Stimulated activated CD4-positive, alpha-beta T cell treated with anti-CD3 and anti-CD28 coated beads, Interleukin-4, amount 100 ng/mL, for 4 hours (primary cell): ENCODE results near the gene CEP19.

ENCODE experiments used
- DNase-seq, 2 experiments: peaks; one replicate each; pipeline ENCODE4 v3.0.0-alpha.2; 2020

CEP19 gene

GRCh38 chr3:196662711-196663571 is 49.1 kb downstream of the CEP19 start:
- no peak for DNase-seq

GRCh38 chr3:196662033-196662432 is 50.0 kb downstream of the CEP19 start:
- DNase-seq = no peak

GRCh38 chr3:196661400-196661799 is 50.6 kb downstream of the CEP19 start:
- no peak for DNase-seq

GRCh38 chr3:196660381-196661166 is 51.5 kb downstream of the CEP19 start:
- DNase-seq = no peak

GRCh38 chr3:196659901-196660351 is 52.1 kb downstream of the CEP19 start:
- no peak for DNase-seq
